Brain microvascular endothelial cell (primary cell): ENCODE measurements around the gene ATP4B.

Experiments
- DNase-seq: peaks from one replicate; pipeline ENCODE4 v3.0.0-alpha.2; 2020
- H3K27ac ChIP-seq: fragments of 250-450 bp; sonication (Bioruptor Pico); 2 replicates; pipeline ENCODE4 v1.5.1; 2020; ENCODE audit warnings: mild to moderate bottlenecking, moderate library complexity
- H3K27me3 ChIP-seq: fragments of 250-450 bp; sonication (Bioruptor Pico); replicated peaks from 2 replicates; pipeline ENCODE4 v1.5.1; 2020; ENCODE audit warnings: mild to moderate bottlenecking
- H3K36me3 ChIP-seq: fragments of 250-450 bp; sonication (Bioruptor Pico); replicated peaks from 2 replicates; pipeline ENCODE4 v1.5.1; 2020; ENCODE audit warnings: mild to moderate bottlenecking
- H3K4me3 ChIP-seq: 2 replicates; pipeline ENCODE4 v1.5.1; 2011; ENCODE audit warnings: low read depth, mild to moderate bottlenecking, control low read depth, low read length, moderate library complexity
- CTCF ChIP-seq: IDR thresholded peaks from 2 replicates; pipeline ENCODE4 v1.5.1; 2011; ENCODE audit warnings: low read depth, mild to moderate bottlenecking, moderate library complexity, low read length, control low read depth, inconsistent platforms; ENCODE audit errors: missing control alignments
- in situ Hi-C: cut with HindIII; loops from 2 replicates; pipeline ENCODE4 v1.10.0; 2017; ENCODE audit warnings: low sequenced_read_pairs, low pct_ligation_motif_present

Gene ATP4B

GRCh38 chr13:113616991-113617749 is 40.8 kb downstream of the ATP4B start:
- Histone ChIP-seq H3K27ac (peak overlapping the region; percentile 29), H3K27me3 (no peaks in the 10 kb centered on the region), H3K36me3 (peaks cover 3% of the 10 kb centered on the region), H3K4me3 (no peak overlapping the region)
- no peak for TF ChIP-seq CTCF
- peak; percentile 52 for DNase-seq
- in situ Hi-C loops = no loop called here

- DNase-seq = peak; percentile 3
- no peak for TF ChIP-seq CTCF
- in situ Hi-C loops = no loop called here
- peak overlapping the region; percentile 29 for H3K27ac ChIP-seq
- H3K27me3 ChIP-seq = no peaks in the 10 kb centered on the region
- H3K36me3 ChIP-seq = peaks cover 3% of the 10 kb centered on the region
- H3K4me3 ChIP-seq = no peak overlapping the region
These were observed 41.6 kb downstream of the ATP4B start for GRCh38 chr13:113616281-113616906.

- H3K36me3 ChIP-seq = peaks cover 14% of the 10 kb centered on the region
- H3K4me3 ChIP-seq = no peak overlapping the region
- TF ChIP-seq CTCF = no peak
- H3K27me3 ChIP-seq = no peaks in the 10 kb centered on the region
- no peak overlapping the region for H3K27ac ChIP-seq
- in situ Hi-C loops = no loop called here
- no peak for DNase-seq
These were observed 44.1 kb downstream of the ATP4B start for GRCh38 chr13:113613789-113614379.

- Histone ChIP-seq H3K27me3 (no peaks in the 10 kb centered on the region), H3K36me3 (peaks cover 15% of the 10 kb centered on the region), H3K4me3 (no peak overlapping the region), H3K27ac (no peak overlapping the region)
- no peak for TF ChIP-seq CTCF
- in situ Hi-C loops = no loop called here
- DNase-seq = no peak
These were observed 45.4 kb downstream of the ATP4B start for GRCh38 chr13:113612607-113613006.

GRCh38 chr13:113611996-113612395 is 46.0 kb downstream of the ATP4B start:
- Histone ChIP-seq H3K4me3 (no peak overlapping the region), H3K27ac (no peak overlapping the region), H3K36me3 (peaks cover 15% of the 10 kb centered on the region), H3K27me3 (no peaks in the 10 kb centered on the region)
- TF ChIP-seq CTCF = no peak
- in situ Hi-C loops = no loop called here
- DNase-seq = no peak
